Stimulated activated CD4-positive, alpha-beta T cell treated with anti-CD3 and anti-CD28 coated beads, Interleukin-15, amount 100 ng/mL, for 24 hours (primary cell): ENCODE results near the gene GPC4.
"Not testable (repeated sequence)": the region's sequence is repeated elsewhere in the genome, so short reads cannot be mapped to it uniquely, and the experiment has no call there.

Experiments used
- DNase-seq: peaks from one replicate; pipeline ENCODE4 v3.0.0-alpha.2; 2020

Gene GPC4

GRCh38 chrX:133364865-133365264 lies 50.4 kb downstream of the GPC4 start:
- no peak for DNase-seq

- no peak for DNase-seq
Measured at GRCh38 chrX:133364196-133364595, 51.1 kb downstream of the GPC4 start.

GRCh38 chrX:133362538-133362937 lies 52.8 kb downstream of the GPC4 start:
- DNase-seq = no peak

- DNase-seq = no peak
Measured at GRCh38 chrX:133359466-133359865, 55.8 kb downstream of the GPC4 start.

GRCh38 chrX:133353233-133353632 lies 62.1 kb downstream of the GPC4 start:
- DNase-seq = no peak

GRCh38 chrX:133350751-133351150 lies 64.5 kb downstream of the GPC4 start:
- DNase-seq = no peak

- no peak for DNase-seq
Measured at GRCh38 chrX:133346026-133346425, 69.3 kb downstream of the GPC4 start.

- no peak for DNase-seq
Measured at GRCh38 chrX:133339566-133339965, 75.7 kb downstream of the GPC4 start.

GRCh38 chrX:133337250-133337649 lies 78.0 kb downstream of the GPC4 start:
- DNase-seq = no peak

GRCh38 chrX:133335027-133335426 lies 80.3 kb downstream of the GPC4 start:
- DNase-seq = peak; percentile 9

GRCh38 chrX:133333154-133333750 lies 82.0 kb downstream of the GPC4 start:
- no peak for DNase-seq

- no peak for DNase-seq
Measured at GRCh38 chrX:133332737-133333136, 82.6 kb downstream of the GPC4 start.

- no peak for DNase-seq
Measured at GRCh38 chrX:133330956-133331355, 84.3 kb downstream of the GPC4 start.

- DNase-seq = no peak
Measured at GRCh38 chrX:133325422-133325821, 89.9 kb downstream of the GPC4 start.

- no peak for DNase-seq
Measured at GRCh38 chrX:133323431-133323830, 91.9 kb downstream of the GPC4 start.

- DNase-seq = not testable (repeated sequence)
Measured at GRCh38 chrX:133322269-133322668, 93.0 kb downstream of the GPC4 start.

- DNase-seq = no peak
Measured at GRCh38 chrX:133321451-133321850, 93.8 kb downstream of the GPC4 start.

GRCh38 chrX:133314281-133314680 lies 101.0 kb downstream of the GPC4 start:
- no peak for DNase-seq

GRCh38 chrX:133308499-133308897 lies 106.8 kb downstream of the GPC4 start:
- DNase-seq = no peak

- DNase-seq = no peak
Measured at GRCh38 chrX:133307637-133308498, 107.4 kb downstream of the GPC4 start.

GRCh38 chrX:133307094-133307493 lies 108.2 kb downstream of the GPC4 start:
- no peak for DNase-seq

- DNase-seq = no peak
Measured at GRCh38 chrX:133306316-133306715, 109.0 kb downstream of the GPC4 start.

GRCh38 chrX:133305348-133305747 lies 109.9 kb downstream of the GPC4 start:
- no peak for DNase-seq

- no peak for DNase-seq
Measured at GRCh38 chrX:133302775-133303445, 112.4 kb downstream of the GPC4 start.
